GM18951 (cell line): ENCODE results near the gene NUP58.

ENCODE experiments used
- POLR2A ChIP-seq: IDR thresholded peaks from 4 replicates; pipeline ENCODE4 v1.6.1; 2011; ENCODE audit warnings: mild to moderate bottlenecking; ENCODE audit not compliant: insufficient read length, insufficient read depth; ENCODE audit errors: extremely low read depth
- in situ Hi-C: fragments of 300-500 bp; cut with MboI; formaldehyde crosslinking; loops from one replicate; pipeline ENCODE4 v1.12.0; 2022; ENCODE audit warnings: low sequenced_read_pairs, mixed read lengths, inconsistent platforms; ENCODE audit not compliant: unreplicated experiment

The NUP58 gene

DNA sequence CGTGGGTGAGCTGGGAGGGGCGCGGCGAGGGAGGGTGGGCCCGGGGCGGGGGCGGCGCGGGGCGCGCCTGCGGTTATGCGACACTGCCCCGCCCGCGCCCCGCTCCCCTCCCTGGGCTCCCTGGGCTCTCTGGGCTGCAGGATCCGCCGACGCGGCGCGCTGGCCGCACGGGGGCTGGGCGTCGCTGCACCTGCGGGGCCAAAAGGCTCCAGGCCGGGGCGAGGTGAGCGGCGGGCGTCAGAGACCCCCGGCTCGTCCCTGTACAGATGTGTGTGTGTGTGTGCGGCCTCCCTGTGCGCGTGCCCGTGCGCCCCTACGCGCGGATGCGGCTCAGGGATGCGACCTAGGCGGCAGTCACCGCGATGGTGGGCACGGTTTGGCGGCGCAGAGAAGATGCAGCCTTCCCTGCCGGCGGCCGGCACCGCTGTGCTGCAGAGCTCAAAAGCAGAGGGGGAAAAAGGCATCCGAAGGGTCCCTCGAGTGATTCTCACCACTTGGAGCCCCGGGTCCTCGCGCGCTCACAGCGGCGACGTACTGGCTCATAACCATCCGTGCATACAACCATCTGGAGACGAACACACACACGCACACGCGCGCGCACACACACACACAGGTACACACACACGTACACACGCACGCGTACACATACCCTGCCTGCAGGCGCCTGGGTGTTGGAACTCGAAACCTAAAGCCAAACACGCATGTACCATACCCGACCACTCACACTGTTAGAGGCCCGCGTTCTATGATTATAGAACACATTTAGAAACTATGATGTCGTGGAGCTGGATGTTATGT is 71.1 kb downstream of the NUP58 start:
- in situ Hi-C loops: no loop called here
- no peak for TF ChIP-seq POLR2A

DNA sequence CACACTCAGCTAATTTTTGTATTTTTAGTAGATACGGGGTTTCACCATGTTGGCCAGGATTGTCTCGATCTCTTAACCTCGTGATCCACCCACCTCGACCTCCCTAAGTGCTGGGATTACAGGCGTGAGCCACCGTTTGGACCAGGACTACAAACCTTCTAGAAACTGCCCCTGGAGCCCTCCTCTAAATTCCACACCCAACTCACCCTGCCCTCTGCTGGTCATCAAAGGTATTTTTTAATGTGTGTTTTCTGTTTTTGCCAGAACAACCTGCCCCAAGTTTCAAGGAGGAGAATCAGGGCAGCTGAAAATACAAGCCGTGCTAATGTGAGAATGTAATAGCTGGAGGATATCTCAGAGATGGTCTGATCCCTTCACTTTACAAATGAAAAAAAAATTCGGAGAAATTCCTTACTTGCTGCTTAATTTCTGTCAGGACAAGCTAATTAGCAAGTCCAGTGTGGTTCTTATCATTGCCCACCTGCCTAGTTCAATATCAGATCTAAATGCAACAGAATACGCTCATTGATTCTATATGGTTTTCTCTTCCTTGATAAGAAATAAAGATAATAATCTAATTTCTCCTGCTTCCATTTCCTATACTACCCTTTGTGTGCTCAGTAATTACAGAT is 74.4 kb downstream of the NUP58 start:
- in situ Hi-C loops: no loop called here
- no peak for TF ChIP-seq POLR2A

DNA sequence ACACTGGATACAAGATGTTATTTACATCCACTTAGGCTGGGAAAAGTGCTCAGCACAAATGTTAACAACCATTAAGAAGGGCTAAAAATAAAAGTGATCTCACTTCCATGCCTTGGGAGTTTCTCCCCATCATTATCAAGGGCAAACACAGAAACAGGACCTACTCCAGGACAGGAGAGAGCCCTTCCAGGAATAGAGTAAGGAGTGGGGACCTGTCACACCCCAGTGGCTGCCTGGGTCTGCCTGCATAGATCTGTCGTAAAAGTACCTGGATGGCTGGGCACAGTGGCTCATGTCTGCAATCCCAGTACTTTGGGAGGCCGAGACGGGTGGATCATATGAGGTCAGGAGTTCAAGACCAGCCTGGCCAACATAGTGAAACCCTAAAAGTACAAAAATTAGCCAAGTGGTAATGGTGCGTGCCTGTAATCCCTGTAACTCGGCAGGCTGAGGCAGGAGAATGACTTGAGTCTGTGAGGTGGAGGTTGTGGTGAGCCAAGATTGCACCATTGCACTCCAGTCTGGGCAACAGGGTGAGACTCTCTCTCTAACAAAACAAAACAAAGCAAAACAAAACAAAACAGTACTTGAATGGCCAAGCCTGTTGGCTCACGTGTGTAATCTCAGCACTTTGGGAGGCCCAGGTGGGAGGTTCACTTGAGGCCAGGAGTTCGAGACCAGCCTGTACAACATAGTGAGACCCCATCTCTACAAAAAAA is 76.0 kb downstream of the NUP58 start:
- in situ Hi-C loops: no loop called here
- no peak for TF ChIP-seq POLR2A

DNA sequence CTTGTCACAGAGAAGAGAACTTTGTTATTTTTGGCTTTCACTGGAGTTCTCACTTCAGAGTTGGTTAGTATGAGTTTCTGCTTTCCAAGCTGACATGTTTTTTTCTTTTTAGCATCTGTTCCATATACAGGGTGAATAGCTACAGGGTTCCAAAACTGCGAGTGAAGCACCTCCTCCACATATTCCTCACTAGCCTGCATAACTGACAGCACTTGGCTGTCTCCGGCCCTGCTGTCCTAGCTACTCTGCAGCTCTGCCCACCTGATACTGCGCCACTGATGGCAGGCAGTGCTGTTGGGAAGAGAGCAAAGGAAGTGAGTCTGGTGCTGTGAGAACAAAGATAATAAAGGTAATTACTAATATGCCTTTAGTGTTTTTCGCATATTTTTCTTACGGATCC is 77.1 kb downstream of the NUP58 start:
- in situ Hi-C loops: no loop called here
- no peak for TF ChIP-seq POLR2A

DNA sequence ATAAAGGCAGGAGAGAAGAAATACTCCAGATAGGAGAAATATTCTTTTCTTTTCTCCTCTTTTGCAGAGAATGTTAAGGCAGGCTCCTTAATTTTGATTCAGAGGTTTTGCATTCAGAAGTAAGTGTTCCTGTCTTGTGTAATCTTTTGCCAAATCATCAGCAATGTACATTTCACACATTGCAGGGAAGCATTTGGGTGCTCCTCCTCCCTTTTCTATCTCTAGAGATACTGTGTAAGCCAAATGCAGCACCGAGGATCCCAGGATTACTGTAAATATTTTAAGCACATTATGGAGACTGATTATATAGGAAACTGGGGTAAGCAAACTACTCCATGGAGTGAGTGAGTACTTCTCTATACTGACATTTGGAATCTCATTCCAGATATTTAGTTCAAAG is 77.6 kb downstream of the NUP58 start:
- in situ Hi-C loops: no loop called here
- no peak for TF ChIP-seq POLR2A

DNA sequence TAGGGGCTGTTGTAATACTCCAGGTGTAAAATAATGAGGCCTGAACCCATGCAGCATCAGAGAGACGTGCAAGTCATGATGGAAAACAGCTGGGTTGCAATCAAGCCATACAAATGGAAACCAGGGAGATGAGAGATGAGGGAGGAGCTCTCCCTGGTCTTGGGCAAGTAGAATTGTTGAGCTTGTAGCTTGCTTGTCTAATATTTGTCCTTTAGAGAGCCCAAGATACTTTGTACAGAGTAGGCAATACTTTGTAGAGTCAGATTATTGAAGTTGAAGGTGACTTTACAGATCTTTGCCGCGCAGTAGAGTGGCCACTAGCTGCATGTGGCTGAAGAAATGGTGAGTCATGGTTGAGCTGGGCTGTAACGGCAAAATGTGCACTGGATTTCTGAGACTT is 78.7 kb downstream of the NUP58 start:
- TF ChIP-seq POLR2A: no peak
- in situ Hi-C loops: no loop called here

DNA sequence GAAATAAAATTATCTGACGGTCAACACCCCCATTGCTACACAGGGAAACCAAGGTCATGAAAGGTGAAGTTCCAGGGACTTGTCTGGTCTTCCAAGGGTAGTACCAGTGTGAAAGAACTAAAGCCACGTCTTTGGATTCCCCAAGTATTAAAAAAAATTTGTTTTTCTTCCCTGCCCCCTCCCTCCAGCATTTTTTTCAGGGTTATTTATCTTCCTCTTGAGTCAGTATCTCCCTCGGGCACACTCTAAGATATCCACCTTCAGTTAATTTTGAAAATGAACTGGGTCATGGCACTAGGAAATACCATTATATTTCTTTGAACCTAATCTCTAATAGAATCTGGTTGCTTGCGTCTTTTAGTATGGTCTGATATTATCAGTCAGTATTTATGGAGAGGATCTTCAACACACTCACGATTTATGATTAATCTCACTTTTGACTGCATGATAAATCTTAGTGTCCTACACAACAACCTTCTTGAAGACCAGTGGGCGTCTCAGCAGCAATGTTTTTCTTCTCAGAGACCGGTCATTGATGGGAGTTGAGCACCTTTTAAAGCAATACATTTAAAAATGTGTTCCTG is 79.4 kb downstream of the NUP58 start:
- in situ Hi-C loops: no loop called here
- TF ChIP-seq POLR2A: no peak

DNA sequence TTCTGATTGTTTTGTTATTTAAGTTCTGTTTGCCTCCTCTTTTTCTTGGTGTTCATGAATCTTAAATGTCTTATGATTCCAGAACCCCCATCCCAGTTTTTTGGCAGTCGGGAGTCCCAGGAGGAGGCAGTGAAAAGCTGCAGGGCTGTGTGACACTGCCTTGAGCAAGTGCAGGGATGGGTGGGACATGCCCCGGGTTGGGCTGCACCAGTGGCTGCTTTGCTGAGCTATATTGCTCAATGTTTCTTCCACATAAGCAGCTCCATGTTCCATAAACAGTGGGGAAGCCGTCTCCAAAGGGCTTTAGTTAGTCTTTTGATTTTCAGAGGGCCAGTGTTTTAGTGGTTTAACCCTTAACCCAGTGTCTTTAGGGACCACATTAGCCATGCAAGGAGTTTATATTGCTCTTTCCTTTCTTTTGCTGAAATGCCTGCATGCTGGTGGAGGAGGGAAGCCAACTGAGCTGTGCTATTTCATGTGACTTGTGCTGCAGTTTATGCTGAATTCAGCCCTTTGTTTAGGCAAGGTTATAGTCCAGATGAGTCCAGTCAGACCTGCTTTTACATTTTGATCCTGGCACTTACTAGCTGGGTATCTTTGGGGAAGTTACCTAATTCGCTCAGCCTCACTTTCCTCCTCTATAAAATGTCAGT is 83.5 kb downstream of the NUP58 start:
- in situ Hi-C loops: no loop called here
- TF ChIP-seq POLR2A: no peak

DNA sequence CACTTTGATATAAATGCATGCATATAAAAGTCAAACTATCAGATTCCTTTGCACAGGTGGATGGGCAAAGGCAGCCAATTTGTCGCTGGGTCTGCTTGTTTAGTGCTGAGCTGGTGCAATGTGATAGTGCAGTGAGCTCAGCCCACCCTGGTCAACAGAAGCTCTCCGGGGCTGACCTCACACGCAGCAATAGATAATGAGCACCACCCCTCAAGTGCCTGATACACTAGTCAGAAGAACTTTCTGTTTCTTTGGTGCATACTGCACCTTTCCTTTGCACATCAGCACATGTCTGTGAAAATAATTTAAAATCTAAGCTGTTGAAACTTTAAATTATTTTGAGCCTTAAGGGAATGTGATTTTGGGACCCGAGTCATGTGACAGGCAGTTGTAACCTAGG is 90.5 kb downstream of the NUP58 start:
- no peak for TF ChIP-seq POLR2A
- in situ Hi-C loops: no loop called here
